ENCODE results near the gene STRIP1.

DNA sequence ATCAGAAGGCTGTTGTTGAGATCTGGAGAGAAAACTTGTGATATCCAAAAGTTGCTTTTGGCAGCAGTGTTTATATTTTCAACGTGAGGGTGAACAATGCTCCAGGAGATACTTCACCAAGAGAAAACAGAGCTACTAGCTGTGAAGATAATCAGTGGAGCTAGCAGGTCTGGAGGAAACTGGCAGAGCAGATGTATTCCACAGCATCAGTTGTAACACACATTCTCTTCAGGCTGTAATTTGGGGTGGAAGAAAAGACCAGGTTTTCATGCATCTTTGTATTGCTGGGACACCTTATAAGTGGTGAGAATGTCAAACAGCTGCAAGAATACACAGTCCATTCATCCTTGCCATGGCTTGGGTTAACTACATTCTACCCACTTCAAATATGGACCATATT is 27.9 kb upstream of the STRIP1 start:
- TF ChIP-seq CTCF (IDR thresholded peaks at IDR 0.05) (no peak), EP300 (IDR thresholded peaks at IDR 0.05) (no peak)
